HG03354 (cell line): Measurements from ENCODE around the gene NDE1.

Experiments
- ATAC-seq: cut with Tn5 transposase; IDR thresholded peaks from one replicate; pipeline ENCODE4 v1.9.1; 2021; ENCODE audit warnings: mild to moderate bottlenecking; ENCODE audit not compliant: unreplicated experiment, poor library complexity, severe bottlenecking

NDE1 gene

DNA sequence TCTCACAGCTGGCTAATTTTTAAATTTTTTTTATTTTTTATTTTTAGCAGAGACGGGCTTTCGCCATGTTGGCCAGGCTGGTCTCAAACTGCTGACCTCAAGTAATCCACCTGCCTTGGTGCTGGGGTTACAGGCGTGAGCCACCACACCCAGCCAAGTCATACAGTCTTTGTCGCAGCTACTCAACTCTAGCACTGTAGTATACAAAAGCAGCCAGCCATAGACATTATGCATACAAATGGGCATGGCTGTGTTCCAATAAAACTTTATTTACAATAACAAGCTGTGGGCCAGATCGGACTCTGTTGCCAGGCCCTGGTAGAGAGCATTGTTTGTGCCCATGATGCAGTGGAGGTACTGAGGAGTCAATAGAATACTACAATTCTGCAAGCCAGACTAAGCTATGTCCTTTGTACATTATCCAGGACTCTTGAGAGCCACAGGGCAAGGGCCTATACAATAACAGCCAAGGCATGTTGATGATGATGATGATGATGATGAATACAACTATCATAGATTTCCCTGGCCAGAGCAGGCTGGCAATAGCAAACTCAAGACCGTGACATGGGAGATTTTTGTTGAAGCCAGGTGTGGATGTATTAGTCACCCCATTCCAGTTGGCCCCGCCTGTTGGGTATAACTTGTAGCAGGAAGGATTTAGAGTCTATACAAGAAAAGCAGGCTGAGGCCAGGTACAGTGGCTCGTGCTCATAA lies 104.9 kb downstream of the NDE1 start:
- ATAC-seq, result no peak

DNA sequence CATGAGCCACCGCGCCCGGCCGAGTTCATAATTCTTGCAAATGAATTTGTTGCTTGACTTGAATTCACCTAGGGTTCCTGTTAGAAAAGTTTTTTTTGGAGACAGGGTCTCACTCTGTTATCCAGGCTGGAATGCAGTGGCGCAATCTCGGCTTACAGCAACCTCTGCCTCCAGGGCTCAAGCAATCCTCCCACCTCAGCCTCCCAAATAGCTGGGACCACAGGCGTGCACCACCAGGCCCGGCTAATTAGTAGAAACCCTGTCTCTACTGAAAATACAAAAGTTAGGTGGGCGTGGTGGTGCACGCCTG lies 107.0 kb downstream of the NDE1 start:
- ATAC-seq, result no peak

- no peak for ATAC-seq
Measured at GRCh38 chr16:15757630-15758251, 107.7 kb downstream of the NDE1 start.

GRCh38 chr16:15759070-15759469 lies 109.0 kb downstream of the NDE1 start:
- ATAC-seq, result no peak

DNA sequence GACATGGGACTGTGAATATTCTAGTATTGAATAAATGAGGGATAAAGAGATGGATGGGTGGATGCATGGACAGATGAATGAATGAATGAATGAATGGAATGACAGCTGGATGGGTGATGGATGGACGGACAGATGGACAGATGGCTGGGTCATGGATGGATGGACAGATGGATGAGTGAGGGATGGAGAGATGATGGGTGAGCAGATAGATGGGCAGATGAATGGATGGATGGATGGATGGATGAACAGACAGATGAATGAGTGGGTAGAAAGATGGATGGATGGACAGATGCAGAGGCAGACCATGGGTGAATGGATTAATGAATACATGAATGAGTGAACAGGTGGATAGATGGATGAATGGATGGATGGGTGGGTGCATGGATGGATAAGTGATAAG lies 110.1 kb downstream of the NDE1 start:
- ATAC-seq, result no peak

GRCh38 chr16:15764112-15764511 lies 114.1 kb downstream of the NDE1 start:
- no peak for ATAC-seq

DNA sequence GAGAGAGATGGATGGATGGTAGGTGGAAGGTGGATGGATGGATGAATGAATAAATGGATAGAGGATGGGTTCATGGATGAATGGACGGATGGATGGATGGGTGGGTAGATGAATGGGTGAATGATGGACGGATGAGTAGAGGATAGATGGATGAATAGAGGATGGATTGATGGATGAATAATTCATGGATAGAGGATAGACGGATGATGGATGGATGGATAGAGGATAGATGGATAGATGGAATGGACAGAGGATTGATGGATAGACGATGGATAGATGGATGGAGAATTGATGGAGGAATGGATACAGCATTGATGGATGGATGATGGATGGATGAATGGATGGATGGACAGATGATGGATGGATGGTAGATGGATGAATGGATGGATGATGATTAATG lies 115.1 kb downstream of the NDE1 start:
- no peak for ATAC-seq

GRCh38 chr16:15765880-15766279 lies 115.8 kb downstream of the NDE1 start:
- ATAC-seq, result peak; percentile 82

DNA sequence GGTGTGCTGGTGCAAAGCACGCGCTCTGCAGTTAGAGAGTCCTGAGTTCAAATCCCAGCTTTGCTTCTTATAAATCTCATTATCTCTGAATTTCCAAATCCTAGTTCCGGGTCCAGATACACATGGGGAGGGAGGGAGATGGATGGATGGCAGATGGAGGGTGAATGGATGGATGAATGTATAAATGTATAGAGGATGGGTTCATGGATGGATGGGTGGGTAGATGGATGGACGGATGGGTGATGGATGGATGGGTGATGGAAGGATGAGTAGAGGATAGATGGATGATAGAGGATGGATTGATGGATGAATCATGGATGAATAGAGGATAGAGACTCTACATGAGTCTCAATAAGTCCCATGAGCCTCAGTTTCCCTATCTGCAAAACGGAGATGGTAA lies 116.9 kb downstream of the NDE1 start:
- no peak for ATAC-seq

DNA sequence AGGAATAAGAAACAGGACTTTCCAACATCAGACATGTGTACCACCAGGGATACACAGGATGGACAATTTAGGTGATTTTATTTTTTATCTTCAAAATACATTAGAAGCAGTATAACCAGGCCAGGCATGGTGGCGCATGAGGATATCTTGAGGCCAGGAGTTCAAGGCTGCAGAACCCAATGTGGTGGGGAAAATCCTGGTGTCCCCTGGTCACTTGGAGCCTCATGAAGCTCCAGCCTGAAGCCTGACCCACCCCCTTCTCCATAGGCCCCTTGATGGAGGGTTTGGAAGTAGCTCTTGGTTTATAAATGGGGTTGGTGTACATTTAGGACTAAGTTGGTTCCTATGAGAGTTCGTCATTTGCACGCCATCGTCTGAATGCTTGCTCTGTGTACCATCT lies 118.2 kb downstream of the NDE1 start:
- ATAC-seq, result no peak

DNA sequence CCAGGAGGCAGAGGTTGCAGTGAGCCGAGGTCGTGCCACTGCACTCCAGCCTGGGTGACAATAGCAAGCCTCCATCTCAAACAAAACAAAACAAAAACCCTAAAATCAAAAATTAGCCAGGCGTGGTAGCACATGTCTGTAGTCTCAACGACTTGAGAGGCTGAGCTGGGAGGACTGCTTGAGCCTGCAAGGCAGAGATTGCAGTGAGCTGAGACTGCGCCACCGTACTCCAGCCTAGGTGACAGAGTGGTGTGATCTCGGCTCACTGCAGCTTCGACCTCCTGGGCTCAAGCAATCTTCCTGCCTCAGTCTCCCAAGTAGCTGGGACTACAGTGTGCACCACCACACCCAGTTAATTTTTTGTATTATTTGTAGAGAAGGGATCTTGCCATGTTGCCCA lies 119.2 kb downstream of the NDE1 start:
- ATAC-seq, result no peak

DNA sequence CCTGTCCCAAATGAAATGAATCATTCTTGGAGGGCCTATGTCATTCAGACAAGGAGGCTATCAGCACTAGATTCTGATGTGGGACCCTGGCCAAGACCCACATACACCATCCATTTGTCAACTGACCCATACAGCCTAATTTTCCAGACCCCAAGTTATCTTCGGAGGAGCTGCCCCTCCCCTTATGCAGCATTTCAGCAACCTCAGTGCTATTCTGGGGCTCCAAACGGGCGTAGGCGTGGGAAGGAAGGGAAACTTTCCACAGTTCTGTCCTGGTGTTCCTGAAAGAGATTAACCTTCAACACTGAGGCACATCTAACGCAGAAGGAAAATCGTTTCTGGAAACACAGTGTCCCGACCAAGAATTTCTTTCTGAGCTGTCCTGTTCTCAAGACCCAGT lies 120.1 kb downstream of the NDE1 start:
- ATAC-seq, result no peak

DNA sequence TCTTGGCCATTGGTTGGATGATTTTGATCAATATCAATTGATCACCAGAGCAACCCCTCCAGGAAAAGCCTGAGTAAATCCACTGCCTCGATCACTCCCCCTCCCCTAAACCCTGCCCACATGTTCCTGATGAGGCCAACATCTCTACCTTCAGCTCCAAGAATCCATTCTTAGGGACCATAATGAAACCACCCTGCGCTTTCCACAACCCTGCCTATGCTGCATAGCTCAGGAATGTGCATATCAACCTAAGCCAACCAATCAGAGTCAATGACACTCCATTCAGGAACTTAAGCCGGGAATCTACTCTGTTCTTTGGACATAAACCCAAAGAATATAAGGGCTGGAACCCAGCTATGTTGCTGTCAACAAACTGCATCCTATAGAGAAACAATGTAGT lies 120.5 kb downstream of the NDE1 start:
- ATAC-seq, result no peak

- ATAC-seq, result no peak
Measured at GRCh38 chr16:15771694-15772093, 121.6 kb downstream of the NDE1 start.

GRCh38 chr16:15772579-15773293 lies 122.7 kb downstream of the NDE1 start:
- no peak for ATAC-seq

GRCh38 chr16:15773968-15774367 lies 123.9 kb downstream of the NDE1 start:
- ATAC-seq, result no peak

DNA sequence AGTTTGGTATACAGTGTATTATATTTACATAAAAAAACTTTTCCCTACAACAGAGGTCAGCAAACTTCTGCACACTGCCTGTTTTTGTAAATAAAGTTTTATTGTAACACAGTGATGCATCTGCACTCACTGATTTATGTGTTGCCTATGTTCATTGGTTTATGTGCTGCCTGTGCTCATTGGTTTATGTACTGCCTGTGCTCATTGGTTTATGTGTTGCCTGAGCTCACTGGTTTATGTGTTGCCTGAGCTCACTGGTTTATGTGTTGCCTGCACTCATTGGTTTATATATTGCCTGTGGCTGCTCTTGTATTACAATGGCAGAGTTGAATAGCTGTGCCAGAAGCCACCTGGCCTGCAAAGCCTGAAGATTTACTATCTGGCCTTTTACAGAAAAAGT lies 125.2 kb downstream of the NDE1 start:
- no peak for ATAC-seq

- ATAC-seq, result no peak
Measured at GRCh38 chr16:15775663-15776304, 125.7 kb downstream of the NDE1 start.
